ENCODE data around the gene CYSTM1.

Gene CYSTM1

GRCh38 chr5:140219068-140219991, 44.3 kb downstream of the CYSTM1 start:
- Mint-ChIP-seq H3K36me3 (no peaks in the 10 kb centered on the region), H3K4me1 (peaks cover 2% of the 10 kb centered on the region), H3K27me3 (no peaks in the 10 kb centered on the region), H3K4me3 (no peak overlapping the region), H3K27ac (no peak overlapping the region), H3K9me3 (no peaks in the 10 kb centered on the region)
- ATAC-seq (ENCODE audit: low read depth) (no peak), DNase-seq (ENCODE audit: low spot score in 2 of 2) (no peak)

GRCh38 chr5:140220032-140220697, 45.2 kb downstream of the CYSTM1 start:
- H3K27ac Mint-ChIP-seq, result no peak overlapping the region
- no peaks in the 10 kb centered on the region for H3K27me3 Mint-ChIP-seq
- peaks cover 2% of the 10 kb centered on the region for H3K4me1 Mint-ChIP-seq
- H3K4me3 Mint-ChIP-seq, result no peak overlapping the region
- H3K9me3 Mint-ChIP-seq, result no peaks in the 10 kb centered on the region
- DNase-seq (ENCODE audit: low spot score in 2 of 2) (no peak), ATAC-seq (ENCODE audit: low read depth) (no peak)
- H3K36me3 Mint-ChIP-seq, result no peaks in the 10 kb centered on the region

GRCh38 chr5:140220698-140221064, 45.7 kb downstream of the CYSTM1 start:
- DNase-seq (ENCODE audit: low spot score in 2 of 2) (no peak), ATAC-seq (ENCODE audit: low read depth) (no peak)
- no peak overlapping the region for H3K4me3 Mint-ChIP-seq
- no peaks in the 10 kb centered on the region for H3K27me3 Mint-ChIP-seq
- no peaks in the 10 kb centered on the region for H3K9me3 Mint-ChIP-seq
- no peaks in the 10 kb centered on the region for H3K36me3 Mint-ChIP-seq
- H3K27ac Mint-ChIP-seq, result no peak overlapping the region
- peaks cover 2% of the 10 kb centered on the region for H3K4me1 Mint-ChIP-seq

GRCh38 chr5:140221697-140222223, 46.8 kb downstream of the CYSTM1 start:
- peaks cover 2% of the 10 kb centered on the region for H3K4me1 Mint-ChIP-seq
- H3K27ac Mint-ChIP-seq, result no peak overlapping the region
- H3K9me3 Mint-ChIP-seq, result no peaks in the 10 kb centered on the region
- no peaks in the 10 kb centered on the region for H3K36me3 Mint-ChIP-seq
- ATAC-seq (ENCODE audit: low read depth) (no peak), DNase-seq (ENCODE audit: low spot score in 2 of 2) (no peak)
- no peaks in the 10 kb centered on the region for H3K27me3 Mint-ChIP-seq
- H3K4me3 Mint-ChIP-seq, result no peak overlapping the region

- peaks cover 2% of the 10 kb centered on the region for H3K4me1 Mint-ChIP-seq
- no peak overlapping the region for H3K27ac Mint-ChIP-seq
- H3K36me3 Mint-ChIP-seq, result no peaks in the 10 kb centered on the region
- no peak overlapping the region for H3K4me3 Mint-ChIP-seq
- DNase-seq (ENCODE audit: low spot score in 2 of 2) (no peak), ATAC-seq (ENCODE audit: low read depth) (no peak)
- no peaks in the 10 kb centered on the region for H3K27me3 Mint-ChIP-seq
- no peaks in the 10 kb centered on the region for H3K9me3 Mint-ChIP-seq
Observed at GRCh38 chr5:140222416-140222815, 47.4 kb downstream of the CYSTM1 start.

GRCh38 chr5:140223567-140223966, 48.6 kb downstream of the CYSTM1 start:
- DNase-seq (ENCODE audit: low spot score in 2 of 2), result no peak
- Mint-ChIP-seq H3K27ac (no peak overlapping the region), H3K36me3 (no peaks in the 10 kb centered on the region), H3K9me3 (no peaks in the 10 kb centered on the region), H3K4me3 (no peak overlapping the region), H3K4me1 (peaks cover 2% of the 10 kb centered on the region), H3K27me3 (no peaks in the 10 kb centered on the region)
- ATAC-seq (ENCODE audit: low read depth), result no peak

- H3K27me3 Mint-ChIP-seq, result no peaks in the 10 kb centered on the region
- H3K4me3 Mint-ChIP-seq, result no peak overlapping the region
- DNase-seq (ENCODE audit: low spot score in 2 of 2) (no peak), ATAC-seq (ENCODE audit: low read depth) (no peak)
- H3K9me3 Mint-ChIP-seq, result no peaks in the 10 kb centered on the region
- no peak overlapping the region for H3K27ac Mint-ChIP-seq
- H3K4me1 Mint-ChIP-seq, result peaks cover 2% of the 10 kb centered on the region
- no peaks in the 10 kb centered on the region for H3K36me3 Mint-ChIP-seq
Observed at GRCh38 chr5:140224658-140225057, 49.7 kb downstream of the CYSTM1 start.

- Mint-ChIP-seq H3K4me1 (no peaks in the 10 kb centered on the region), H3K9me3 (no peaks in the 10 kb centered on the region), H3K27me3 (no peaks in the 10 kb centered on the region), H3K4me3 (no peak overlapping the region), H3K27ac (no peak overlapping the region), H3K36me3 (no peaks in the 10 kb centered on the region)
- DNase-seq (ENCODE audit: low spot score in 2 of 2), result no peak
- ATAC-seq (ENCODE audit: low read depth), result no peak
Observed at GRCh38 chr5:140225396-140225795, 50.4 kb downstream of the CYSTM1 start.

- Mint-ChIP-seq H3K27me3 (no peaks in the 10 kb centered on the region), H3K4me3 (no peak overlapping the region), H3K27ac (no peak overlapping the region), H3K9me3 (no peaks in the 10 kb centered on the region), H3K4me1 (no peaks in the 10 kb centered on the region), H3K36me3 (no peaks in the 10 kb centered on the region)
- ATAC-seq (ENCODE audit: low read depth), result no peak
- DNase-seq (ENCODE audit: low spot score in 2 of 2), result no peak
Observed at GRCh38 chr5:140227046-140227445, 52.1 kb downstream of the CYSTM1 start.

GRCh38 chr5:140228364-140228837, 53.4 kb downstream of the CYSTM1 start:
- Mint-ChIP-seq H3K4me1 (no peaks in the 10 kb centered on the region), H3K27me3 (no peaks in the 10 kb centered on the region)
- no peak for ATAC-seq (ENCODE audit: low read depth)

GRCh38 chr5:140230373-140230772, 55.4 kb downstream of the CYSTM1 start:
- H3K4me3 Mint-ChIP-seq, result no peak overlapping the region
- H3K27me3 Mint-ChIP-seq, result no peaks in the 10 kb centered on the region
- H3K9me3 Mint-ChIP-seq, result no peaks in the 10 kb centered on the region
- no peaks in the 10 kb centered on the region for H3K4me1 Mint-ChIP-seq
- ATAC-seq (ENCODE audit: low read depth) (no peak), DNase-seq (ENCODE audit: low spot score in 2 of 2) (no peak)
- no peaks in the 10 kb centered on the region for H3K36me3 Mint-ChIP-seq
- H3K27ac Mint-ChIP-seq, result no peak overlapping the region

More at GRCh38 chr5:140228364-140228837, 53.4 kb downstream of the CYSTM1 start:
- no peak overlapping the region for H3K4me3 Mint-ChIP-seq
- H3K9me3 Mint-ChIP-seq, result no peaks in the 10 kb centered on the region
- H3K36me3 Mint-ChIP-seq, result no peaks in the 10 kb centered on the region
- H3K27ac Mint-ChIP-seq, result no peak overlapping the region
- DNase-seq (ENCODE audit: low spot score in 2 of 2), result no peak

- Mint-ChIP-seq H3K9me3 (no peaks in the 10 kb centered on the region), H3K4me3 (no peak overlapping the region), H3K27ac (no peak overlapping the region), H3K27me3 (no peaks in the 10 kb centered on the region), H3K36me3 (no peaks in the 10 kb centered on the region), H3K4me1 (no peaks in the 10 kb centered on the region)
- DNase-seq (ENCODE audit: low spot score in 2 of 2) (no peak), ATAC-seq (ENCODE audit: low read depth) (no peak)
Observed at GRCh38 chr5:140232731-140233130, 57.7 kb downstream of the CYSTM1 start.

GRCh38 chr5:140234377-140234989, 59.5 kb downstream of the CYSTM1 start:
- no peaks in the 10 kb centered on the region for H3K9me3 Mint-ChIP-seq
- no peaks in the 10 kb centered on the region for H3K27me3 Mint-ChIP-seq
- no peak overlapping the region for H3K4me3 Mint-ChIP-seq
- H3K4me1 Mint-ChIP-seq, result no peaks in the 10 kb centered on the region
- ATAC-seq (ENCODE audit: low read depth) (no peak), DNase-seq (ENCODE audit: low spot score in 2 of 2) (no peak)
- H3K27ac Mint-ChIP-seq, result no peak overlapping the region
- no peaks in the 10 kb centered on the region for H3K36me3 Mint-ChIP-seq

All from memory B cell (primary cell).